Measurements from ENCODE around the gene AMOTL2.
A peak's percentile ranks its signal among the peaks of the same experiment; 100 is the strongest.

Gene AMOTL2

DNA sequence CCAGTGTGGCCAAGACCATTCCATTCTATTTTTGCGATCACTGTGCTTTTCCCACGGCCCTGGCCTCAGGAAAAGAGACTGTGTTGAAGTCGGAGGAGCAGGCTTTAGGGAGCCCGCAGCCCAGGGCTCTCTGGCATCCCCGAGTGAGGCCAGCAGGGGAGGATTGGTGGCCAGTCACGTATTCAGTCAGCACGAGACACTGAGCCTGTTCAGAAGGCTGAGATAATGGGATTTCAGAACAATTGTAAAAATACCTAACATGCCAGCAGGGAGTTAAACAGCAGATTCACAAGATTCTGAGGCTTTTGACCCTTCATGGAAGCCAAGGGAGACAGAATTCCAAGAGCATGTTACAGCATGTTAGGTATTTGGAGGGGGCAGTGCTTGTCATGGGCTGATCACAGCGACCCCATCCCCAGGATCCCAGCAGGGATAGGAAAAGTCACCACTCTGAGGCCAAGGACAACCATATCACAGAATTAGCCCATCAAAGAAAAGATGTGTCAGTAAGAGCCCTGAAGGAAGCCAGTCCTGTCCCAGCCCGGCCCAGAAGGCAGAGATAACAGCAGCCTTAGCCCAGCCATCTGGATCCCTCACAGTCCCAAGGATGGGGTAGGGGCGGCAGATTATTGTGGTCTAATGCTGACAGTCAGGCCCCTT is 40.6 kb downstream of the AMOTL2 start:
- TF ChIP-seq, protein P1, sequence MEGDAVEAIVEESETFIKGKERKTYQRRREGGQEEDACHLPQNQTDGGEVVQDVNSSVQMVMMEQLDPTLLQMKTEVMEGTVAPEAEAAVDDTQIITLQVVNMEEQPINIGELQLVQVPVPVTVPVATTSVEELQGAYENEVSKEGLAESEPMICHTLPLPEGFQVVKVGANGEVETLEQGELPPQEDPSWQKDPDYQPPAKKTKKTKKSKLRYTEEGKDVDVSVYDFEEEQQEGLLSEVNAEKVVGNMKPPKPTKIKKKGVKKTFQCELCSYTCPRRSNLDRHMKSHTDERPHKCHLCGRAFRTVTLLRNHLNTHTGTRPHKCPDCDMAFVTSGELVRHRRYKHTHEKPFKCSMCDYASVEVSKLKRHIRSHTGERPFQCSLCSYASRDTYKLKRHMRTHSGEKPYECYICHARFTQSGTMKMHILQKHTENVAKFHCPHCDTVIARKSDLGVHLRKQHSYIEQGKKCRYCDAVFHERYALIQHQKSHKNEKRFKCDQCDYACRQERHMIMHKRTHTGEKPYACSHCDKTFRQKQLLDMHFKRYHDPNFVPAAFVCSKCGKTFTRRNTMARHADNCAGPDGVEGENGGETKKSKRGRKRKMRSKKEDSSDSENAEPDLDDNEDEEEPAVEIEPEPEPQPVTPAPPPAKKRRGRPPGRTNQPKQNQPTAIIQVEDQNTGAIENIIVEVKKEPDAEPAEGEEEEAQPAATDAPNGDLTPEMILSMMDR (IDR thresholded peaks at IDR 0.05; ENCODE audit: low read depth, low read length) = no peak
- no peak overlapping the region for H3K4me3 ChIP-seq (ENCODE audit: low read depth, low read length)
- in situ Hi-C loops (cut with HindIII; ENCODE audit: low sequenced_read_pairs) = no loop called here
- DNase-seq (ENCODE audit: low read depth, low spot score) = peak; percentile 57

DNA sequence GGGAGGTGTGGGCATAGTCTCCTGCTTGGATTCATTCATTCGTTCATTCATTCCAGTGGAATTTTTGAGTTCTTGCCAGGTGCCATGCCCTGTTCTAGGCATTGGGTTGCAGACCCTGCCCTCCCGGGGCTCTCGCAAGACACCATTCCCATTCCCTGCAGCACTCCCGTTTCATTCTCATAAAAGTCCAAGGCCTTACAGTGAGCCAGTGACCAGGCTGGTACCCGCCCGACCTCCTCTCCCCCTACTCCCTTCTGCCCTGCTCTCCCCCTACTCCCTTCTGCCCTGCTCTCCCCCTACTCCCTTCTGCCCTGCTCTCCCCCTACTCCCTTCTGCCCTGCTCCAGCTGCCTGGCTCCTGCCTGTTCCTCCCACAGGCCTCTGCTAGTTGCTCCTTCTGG is 41.9 kb downstream of the AMOTL2 start:
- TF ChIP-seq, protein P1 (IDR thresholded peaks at IDR 0.05; ENCODE audit: low read depth, low read length) = no peak
- no peak for DNase-seq (ENCODE audit: low read depth, low spot score)
- in situ Hi-C loops (cut with HindIII; ENCODE audit: low sequenced_read_pairs) = no loop called here
- no peak overlapping the region for H3K4me3 ChIP-seq (ENCODE audit: low read depth, low read length)

DNA sequence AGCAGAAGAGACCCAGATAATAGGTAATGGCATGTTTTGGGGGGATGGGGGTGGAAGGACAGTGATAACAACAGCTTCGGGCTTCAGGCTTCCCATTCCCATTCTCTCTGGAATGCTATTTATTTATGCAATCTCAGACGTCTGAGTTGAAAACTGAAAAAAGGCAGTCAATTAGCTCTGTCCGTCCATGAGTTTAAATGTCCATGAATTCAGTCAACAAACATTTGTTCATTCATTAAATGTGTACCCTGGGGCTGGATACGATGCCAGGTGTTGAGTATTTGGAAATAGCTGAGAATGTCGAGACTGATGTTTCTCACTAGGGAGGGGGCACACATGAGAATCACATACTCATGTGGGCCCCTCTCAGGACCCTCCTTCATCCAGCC is 42.4 kb downstream of the AMOTL2 start:
- in situ Hi-C loops (cut with HindIII; ENCODE audit: low sequenced_read_pairs) = no loop called here
- H3K4me3 ChIP-seq (ENCODE audit: low read depth, low read length) = no peak overlapping the region
- TF ChIP-seq, protein P1 (IDR thresholded peaks at IDR 0.05; ENCODE audit: low read depth, low read length) = no peak
- DNase-seq (ENCODE audit: low read depth, low spot score) = no peak

DNA sequence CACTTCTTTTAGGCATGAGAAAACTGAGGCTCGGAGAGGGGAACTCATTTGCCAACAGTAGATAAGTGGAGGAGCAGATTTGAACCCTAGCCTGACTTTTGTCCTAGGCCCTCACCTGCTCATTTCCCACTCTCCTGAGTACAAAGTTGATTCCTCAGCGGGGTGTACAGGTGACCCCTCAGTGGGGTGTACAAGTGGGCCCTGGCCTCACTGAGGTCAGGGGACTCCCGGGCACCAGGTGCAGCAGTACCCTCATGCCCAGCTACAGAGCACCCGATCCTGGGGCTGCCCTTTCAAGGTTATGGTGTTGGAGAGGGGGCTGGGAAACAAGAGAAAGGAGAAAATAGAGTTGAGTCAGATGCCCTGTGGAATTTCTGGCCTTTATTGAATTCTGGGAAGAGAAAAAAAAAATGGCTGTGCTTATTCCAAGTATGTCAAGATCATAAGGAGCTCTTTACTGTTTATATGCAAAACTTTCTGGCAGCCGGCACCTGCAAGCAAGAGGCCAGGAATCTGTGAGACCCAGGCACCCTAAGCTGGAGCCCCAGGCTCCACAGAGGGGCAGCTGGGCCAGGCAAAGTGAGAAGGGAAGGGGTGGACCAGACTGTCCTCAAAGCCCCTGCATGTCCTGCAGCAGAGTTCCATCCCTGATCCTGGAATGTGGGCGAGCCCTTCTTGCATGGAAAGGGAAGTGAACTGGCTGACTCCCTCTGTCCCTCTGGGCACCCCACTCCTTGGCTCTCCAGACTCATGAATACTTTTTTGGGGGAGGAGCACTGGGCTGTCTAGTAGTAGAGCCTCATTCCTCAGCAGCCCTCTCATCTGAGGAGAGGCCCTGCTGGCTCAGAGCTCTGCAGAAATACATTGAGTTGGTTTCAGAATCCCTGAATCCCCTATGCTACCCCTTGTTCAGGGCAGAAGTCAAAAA is 43.1 kb downstream of the AMOTL2 start:
- H3K4me3 ChIP-seq (ENCODE audit: low read depth, low read length) = no peak overlapping the region
- TF ChIP-seq, protein P1 (IDR thresholded peaks at IDR 0.05; ENCODE audit: low read depth, low read length) = no peak
- in situ Hi-C loops (cut with HindIII; ENCODE audit: low sequenced_read_pairs) = no loop called here
- DNase-seq (ENCODE audit: low read depth, low spot score) = peak; percentile 56

DNA sequence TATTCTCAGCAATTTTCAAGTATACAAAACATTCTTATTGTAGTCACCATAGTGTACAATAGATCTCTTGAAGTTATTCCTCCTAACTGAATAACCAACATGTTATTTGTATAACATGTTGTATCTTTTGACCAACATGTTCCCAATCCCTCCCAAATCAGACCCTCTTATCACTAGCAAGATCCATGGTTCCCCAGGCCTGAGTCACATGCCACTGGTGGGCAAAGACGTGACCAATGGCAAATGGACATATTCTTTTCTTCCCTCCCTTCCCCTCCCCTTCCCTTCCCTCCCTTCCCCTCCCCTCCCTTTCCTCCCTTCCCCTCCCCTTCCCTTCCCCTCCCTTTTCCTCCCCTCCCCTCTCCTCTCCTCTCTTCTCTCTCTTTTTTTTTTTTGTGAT is 45.4 kb downstream of the AMOTL2 start:
- no peak overlapping the region for H3K4me3 ChIP-seq (ENCODE audit: low read depth, low read length)
- DNase-seq (ENCODE audit: low read depth, low spot score) = no peak
- TF ChIP-seq, protein P1 (IDR thresholded peaks at IDR 0.05; ENCODE audit: low read depth, low read length) = no peak
- in situ Hi-C loops (cut with HindIII; ENCODE audit: low sequenced_read_pairs) = no loop called here

DNA sequence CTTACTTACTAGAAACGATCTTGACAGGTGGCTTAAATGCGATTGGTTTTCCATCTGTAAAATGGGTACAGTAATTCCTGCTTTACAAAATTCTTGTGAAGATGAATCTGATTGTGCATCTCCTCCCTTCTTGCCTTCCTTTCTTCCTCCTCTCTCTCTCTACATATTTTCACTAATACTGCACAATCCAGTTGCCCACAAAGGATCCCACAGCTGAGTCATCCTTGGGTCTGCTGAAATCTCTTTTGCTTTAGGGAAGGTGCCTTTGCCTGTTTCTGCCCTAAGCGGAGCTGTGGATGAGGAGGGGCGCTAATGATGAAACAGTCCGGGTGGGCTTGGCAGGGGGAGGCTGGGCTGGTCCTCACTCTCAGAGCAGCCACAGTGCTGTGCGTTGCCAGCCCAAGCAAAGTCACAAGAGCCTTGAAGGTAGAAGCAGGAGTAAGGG is 46.1 kb downstream of the AMOTL2 start:
- TF ChIP-seq, protein P1 (IDR thresholded peaks at IDR 0.05; ENCODE audit: low read depth, low read length) = no peak
- in situ Hi-C loops (cut with HindIII; ENCODE audit: low sequenced_read_pairs) = no loop called here
- no peak overlapping the region for H3K4me3 ChIP-seq (ENCODE audit: low read depth, low read length)
- peak; percentile 92 for DNase-seq (ENCODE audit: low read depth, low spot score)

Measured in astrocyte of the spinal cord (primary cell).